MM.1S (cell line): ENCODE results near the gene LSM10.

ENCODE experiments used
- DNase-seq: peaks from one replicate; pipeline ENCODE4 v3.0.0-alpha.2; 2015
- H2AFZ ChIP-seq: fragments of 300-600 bp; sonication (generic); 2 replicates; pipeline ENCODE4 v1.6.0; 2016; ENCODE audit warnings: antibody characterized with exemption, low read length
- H3F3A ChIP-seq: fragments of 300-600 bp; sonication (generic); 2 replicates; pipeline ENCODE4 v1.6.1; 2016; ENCODE audit warnings: mild to moderate bottlenecking, antibody characterized with exemption, low read length, moderate library complexity, mixed read lengths; ENCODE audit not compliant: insufficient read depth
- H3K27ac ChIP-seq: fragments of 300-600 bp; sonication (generic); 2 replicates; pipeline ENCODE4 v1.5.1; 2016; ENCODE audit warnings: mild to moderate bottlenecking, low read length
- H3K27me3 ChIP-seq: fragments of 300-600 bp; sonication (generic); replicated peaks from 2 replicates; pipeline ENCODE4 v1.6.0; 2016; ENCODE audit warnings: low read length; ENCODE audit not compliant: insufficient read depth
- H3K36me3 ChIP-seq: fragments of 300-600 bp; sonication (generic); replicated peaks from 2 replicates; pipeline ENCODE4 v1.6.1; 2016; ENCODE audit warnings: mild to moderate bottlenecking, low read length, mixed read lengths; ENCODE audit not compliant: insufficient read depth
- H3K4me1 ChIP-seq: fragments of 300-600 bp; sonication (generic); 2 replicates; pipeline ENCODE4 v1.6.1; 2016; ENCODE audit warnings: low read length, mixed read lengths
- H3K4me2 ChIP-seq: fragments of 300-600 bp; sonication (generic); 2 replicates; pipeline ENCODE4 v1.6.0; 2016; ENCODE audit warnings: low read depth, low read length
- H3K4me3 ChIP-seq: fragments of 300-600 bp; sonication (generic); 2 replicates; pipeline ENCODE4 v1.5.1; 2016; ENCODE audit warnings: low read length, mixed read lengths
- H3K79me2 ChIP-seq: fragments of 300-600 bp; sonication (generic); 2 replicates; pipeline ENCODE4 v1.6.1; 2016; ENCODE audit warnings: mixed run types, low read length, mixed read lengths
- H3K9ac ChIP-seq: fragments of 300-600 bp; sonication (generic); 2 replicates; pipeline ENCODE4 v1.6.1; 2016; ENCODE audit warnings: low read length, mixed read lengths
- H3K9me2 ChIP-seq: fragments of 300-600 bp; sonication (generic); replicated peaks from 2 replicates; pipeline ENCODE4 v1.6.1; 2016; ENCODE audit warnings: mild to moderate bottlenecking, low read length, mixed read lengths; ENCODE audit not compliant: insufficient read depth
- H3K9me3 ChIP-seq: fragments of 300-600 bp; sonication (generic); replicated peaks from 2 replicates; pipeline ENCODE4 v1.6.1; 2016; ENCODE audit warnings: mild to moderate bottlenecking, low read length, mixed read lengths; ENCODE audit not compliant: insufficient read depth
- H4K20me1 ChIP-seq: fragments of 300-600 bp; sonication (generic); 2 replicates; pipeline ENCODE4 v1.6.1; 2016; ENCODE audit warnings: mild to moderate bottlenecking, low read length, moderate library complexity, mixed read lengths; ENCODE audit not compliant: insufficient read depth
- EZH2 ChIP-seq: fragments of 300-600 bp; sonication (generic); optimal IDR thresholded peaks from 2 replicates; pipeline ENCODE3; 2017; ENCODE audit warnings: low read depth, mild to moderate bottlenecking, antibody characterized with exemption, low read length, mixed read lengths
- EZH2phosphoT487 ChIP-seq: fragments of 300-600 bp; sonication (generic); IDR thresholded peaks from 2 replicates; pipeline ENCODE4 v1.6.1; 2018; ENCODE audit warnings: antibody characterized with exemption, low read length
- TF ChIP-seq, protein P1 (sequence below): fragments of 300-600 bp; sonication (generic); IDR thresholded peaks from 2 replicates; pipeline ENCODE4 v1.5.1; 2016; ENCODE audit warnings: antibody characterized with exemption, low read length, mixed read lengths

The LSM10 gene

GRCh38 chr1:36346741-36347370, 50.9 kb downstream of the LSM10 start:
- Histone ChIP-seq H3K9me2 (no peaks in the 10 kb centered on the region), H3K4me3 (no peak overlapping the region), H3K4me1 (no peaks in the 10 kb centered on the region), H2AFZ (no peak overlapping the region), H4K20me1 (no peaks in the 10 kb centered on the region), H3F3A (no peaks in the 10 kb centered on the region), H3K27ac (no peak overlapping the region), H3K79me2 (no peaks in the 10 kb centered on the region), H3K36me3 (no peaks in the 10 kb centered on the region; the same call in 1 of the 2 replicates), H3K27me3 (no peaks in the 10 kb centered on the region), H3K4me2 (no peak overlapping the region), H3K9me3 (no peaks in the 10 kb centered on the region), H3K9ac (no peak overlapping the region)
- TF ChIP-seq, protein P1, sequence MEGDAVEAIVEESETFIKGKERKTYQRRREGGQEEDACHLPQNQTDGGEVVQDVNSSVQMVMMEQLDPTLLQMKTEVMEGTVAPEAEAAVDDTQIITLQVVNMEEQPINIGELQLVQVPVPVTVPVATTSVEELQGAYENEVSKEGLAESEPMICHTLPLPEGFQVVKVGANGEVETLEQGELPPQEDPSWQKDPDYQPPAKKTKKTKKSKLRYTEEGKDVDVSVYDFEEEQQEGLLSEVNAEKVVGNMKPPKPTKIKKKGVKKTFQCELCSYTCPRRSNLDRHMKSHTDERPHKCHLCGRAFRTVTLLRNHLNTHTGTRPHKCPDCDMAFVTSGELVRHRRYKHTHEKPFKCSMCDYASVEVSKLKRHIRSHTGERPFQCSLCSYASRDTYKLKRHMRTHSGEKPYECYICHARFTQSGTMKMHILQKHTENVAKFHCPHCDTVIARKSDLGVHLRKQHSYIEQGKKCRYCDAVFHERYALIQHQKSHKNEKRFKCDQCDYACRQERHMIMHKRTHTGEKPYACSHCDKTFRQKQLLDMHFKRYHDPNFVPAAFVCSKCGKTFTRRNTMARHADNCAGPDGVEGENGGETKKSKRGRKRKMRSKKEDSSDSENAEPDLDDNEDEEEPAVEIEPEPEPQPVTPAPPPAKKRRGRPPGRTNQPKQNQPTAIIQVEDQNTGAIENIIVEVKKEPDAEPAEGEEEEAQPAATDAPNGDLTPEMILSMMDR: no peak
- TF ChIP-seq EZH2phosphoT487: no peak
- TF ChIP-seq EZH2: no peak
- DNase-seq: no peak

DNA sequence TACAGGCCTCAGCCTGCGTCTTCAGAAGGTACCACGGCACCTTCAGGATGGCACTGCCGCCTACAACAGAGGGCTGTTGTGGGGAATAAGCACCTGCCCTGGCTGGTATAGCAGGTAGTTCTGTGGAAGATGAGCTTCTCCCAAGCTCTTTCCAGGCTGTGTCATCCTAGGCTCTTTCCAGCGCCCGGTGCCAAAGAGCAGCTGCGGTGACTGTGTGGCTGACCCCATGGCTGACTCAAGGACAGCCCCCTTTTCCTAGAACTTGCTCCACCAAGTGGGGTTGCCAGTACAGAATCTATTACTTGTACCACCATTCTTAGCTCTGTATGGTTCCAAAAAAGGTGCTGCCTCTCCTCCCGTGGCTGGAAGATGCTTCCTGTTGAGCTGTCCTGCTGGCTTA, 52.4 kb downstream of the LSM10 start:
- Histone ChIP-seq H3K36me3 (no peaks in the 10 kb centered on the region; the same call in 1 of the 2 replicates), H3K27ac (no peak overlapping the region), H4K20me1 (no peaks in the 10 kb centered on the region), H3K4me3 (no peak overlapping the region), H3K9ac (no peak overlapping the region), H3K27me3 (no peaks in the 10 kb centered on the region), H3K4me1 (no peaks in the 10 kb centered on the region), H3F3A (no peaks in the 10 kb centered on the region), H3K9me3 (no peaks in the 10 kb centered on the region), H3K79me2 (no peaks in the 10 kb centered on the region), H2AFZ (no peak overlapping the region), H3K4me2 (no peak overlapping the region), H3K9me2 (no peaks in the 10 kb centered on the region)
- TF ChIP-seq, protein P1: no peak
- TF ChIP-seq EZH2 (no peak), EZH2phosphoT487 (no peak)
- DNase-seq: no peak

DNA sequence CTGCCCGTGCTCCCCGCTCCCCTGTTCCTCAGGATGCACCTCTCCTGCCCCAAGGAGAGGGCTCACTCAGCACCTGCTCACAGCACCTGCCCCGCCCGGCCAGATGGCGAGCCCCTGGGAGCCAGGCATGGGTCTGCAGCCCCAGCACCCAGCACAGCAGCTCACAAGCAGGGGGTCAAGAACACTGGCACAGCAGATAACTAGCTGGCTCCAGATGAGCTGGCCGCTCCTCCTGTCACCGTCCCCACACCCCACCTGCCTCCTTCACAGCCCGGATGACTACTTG, 53.4 kb downstream of the LSM10 start:
- DNase-seq: no peak

More for the DNA sequence above, 53.4 kb downstream of the LSM10 start:
- Histone ChIP-seq H3K4me2 (no peak overlapping the region), H3K9ac (no peak overlapping the region), H3K27me3 (no peaks in the 10 kb centered on the region), H3F3A (no peaks in the 10 kb centered on the region), H3K9me3 (no peaks in the 10 kb centered on the region), H3K9me2 (no peaks in the 10 kb centered on the region), H3K4me1 (no peaks in the 10 kb centered on the region), H3K79me2 (no peaks in the 10 kb centered on the region), H3K4me3 (no peak overlapping the region), H4K20me1 (no peaks in the 10 kb centered on the region), H3K27ac (no peak overlapping the region), H2AFZ (no peak overlapping the region), H3K36me3 (no peaks in the 10 kb centered on the region; the same call in 1 of the 2 replicates)
- no peak for TF ChIP-seq EZH2
- TF ChIP-seq, protein P1: no peak
- TF ChIP-seq EZH2phosphoT487: no peak
